AML-193 (cell line): Measurements from ENCODE around the gene TRAF2.

Source experiments
- DNase-seq, 2 experiments: peaks; one replicate each; lab custom pipeline; 2025; lab: John Stamatoyannopoulos, UW

TRAF2 gene

DNA sequence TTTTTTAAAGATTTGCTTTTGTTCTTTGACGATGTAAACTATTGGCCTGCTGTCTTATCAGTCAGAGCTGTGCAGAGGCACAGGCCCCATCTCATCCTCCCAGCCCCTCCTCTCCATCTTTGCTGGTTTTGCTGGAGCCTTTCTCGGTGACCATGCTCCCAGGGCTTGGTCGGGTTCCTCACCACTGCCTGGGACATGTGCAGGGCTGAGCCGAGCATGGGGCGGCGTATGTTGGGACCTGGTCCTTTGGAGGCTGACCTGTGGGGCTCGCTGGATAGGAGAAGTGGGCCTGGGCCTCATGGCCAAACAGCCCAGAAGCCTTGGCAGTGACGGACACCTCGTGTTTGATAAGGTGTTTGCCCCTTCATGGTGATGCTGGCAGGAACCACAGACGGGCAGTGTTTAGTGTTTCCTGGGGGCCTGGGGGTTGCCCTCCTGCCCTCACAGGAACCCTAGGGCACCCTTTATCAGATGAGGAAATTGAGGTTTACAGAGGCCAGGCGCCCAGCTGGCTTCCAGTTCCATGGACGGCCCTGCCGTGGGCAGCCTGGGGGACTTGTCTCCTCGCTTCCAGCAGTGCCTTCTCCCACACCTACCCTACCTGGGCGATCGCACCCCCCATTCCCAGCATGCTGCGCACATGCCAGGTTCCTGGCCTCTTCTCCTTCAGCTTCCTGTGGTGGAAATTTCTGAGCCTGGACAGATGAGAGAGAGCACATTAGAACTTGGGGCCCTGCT, 27.6 kb downstream of the TRAF2 start:
- no peak for DNase-seq

DNA sequence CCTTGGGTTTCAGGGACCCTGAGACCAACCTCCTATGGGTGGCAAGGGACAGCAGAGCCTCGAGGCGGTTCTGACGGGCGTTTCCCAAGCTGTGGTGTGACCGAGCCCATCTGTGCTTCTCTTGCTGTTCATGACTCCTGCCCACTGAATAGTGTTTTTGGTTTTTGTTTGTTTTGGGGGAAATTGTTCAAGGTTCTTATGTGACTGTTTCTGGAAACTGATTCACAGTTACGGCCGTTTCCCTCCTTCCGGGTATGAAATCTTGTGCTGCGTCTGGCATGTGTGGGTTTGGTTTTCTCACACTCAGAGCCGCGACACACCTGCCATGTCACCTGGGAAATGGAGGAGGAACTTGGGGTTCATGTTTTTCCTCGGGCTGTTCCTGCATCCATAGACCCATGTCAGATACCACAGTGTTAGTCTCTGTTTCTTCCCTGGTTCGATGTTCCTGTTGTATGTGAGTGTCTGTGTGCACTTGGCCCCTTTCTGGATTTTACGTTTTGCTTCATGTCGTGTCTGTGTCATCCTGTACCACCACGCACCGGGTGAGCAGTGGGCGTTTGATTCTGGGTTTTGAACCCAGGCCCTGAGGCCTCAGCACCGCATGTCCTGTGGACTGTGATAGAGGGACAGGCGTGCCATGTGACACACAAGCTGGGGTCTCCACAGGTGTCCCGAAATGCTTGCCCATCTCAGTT, 29.5 kb downstream of the TRAF2 start:
- DNase-seq, result no peak

DNA sequence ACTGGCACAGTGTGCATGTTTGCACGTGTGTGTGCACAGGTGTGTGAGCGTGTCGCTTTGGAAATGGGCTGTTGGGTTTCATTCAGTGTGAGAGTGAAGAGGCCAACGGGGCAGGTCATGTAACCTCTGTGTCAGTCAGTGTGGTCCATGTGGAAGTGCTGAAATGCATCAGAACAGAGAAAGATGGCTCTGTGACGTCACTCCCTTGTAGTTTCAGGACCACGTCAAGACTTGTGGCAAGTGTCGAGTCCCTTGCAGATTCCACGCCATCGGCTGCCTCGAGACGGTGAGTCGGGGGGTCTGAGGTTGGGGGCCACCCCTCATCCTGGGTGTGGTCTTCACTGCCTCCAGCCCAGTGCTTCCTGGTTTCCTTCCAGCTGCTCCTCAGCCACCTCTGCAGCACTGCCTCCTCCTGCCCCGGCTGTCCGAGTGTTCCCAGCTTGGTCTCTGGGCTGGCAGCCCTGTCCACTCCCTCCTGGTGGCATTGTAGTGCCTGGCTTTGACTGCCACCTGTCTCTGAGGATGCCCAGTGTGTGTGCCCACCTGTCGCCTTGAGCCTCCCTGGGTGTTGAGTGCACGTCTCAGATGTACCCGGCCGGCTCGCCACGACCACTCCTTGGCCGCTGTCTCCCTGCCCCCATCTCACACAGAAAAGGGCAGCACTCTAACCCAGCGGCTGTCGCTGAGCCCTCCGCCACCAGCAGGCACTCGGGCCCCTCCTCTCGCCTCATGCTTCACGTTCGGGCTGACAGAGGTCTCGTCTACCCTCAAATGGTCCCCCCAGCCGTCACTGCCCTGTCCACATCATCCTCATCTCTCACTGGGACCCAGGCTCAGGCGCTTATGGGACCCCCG, 30.2 kb downstream of the TRAF2 start:
- DNase-seq, result no peak

DNA sequence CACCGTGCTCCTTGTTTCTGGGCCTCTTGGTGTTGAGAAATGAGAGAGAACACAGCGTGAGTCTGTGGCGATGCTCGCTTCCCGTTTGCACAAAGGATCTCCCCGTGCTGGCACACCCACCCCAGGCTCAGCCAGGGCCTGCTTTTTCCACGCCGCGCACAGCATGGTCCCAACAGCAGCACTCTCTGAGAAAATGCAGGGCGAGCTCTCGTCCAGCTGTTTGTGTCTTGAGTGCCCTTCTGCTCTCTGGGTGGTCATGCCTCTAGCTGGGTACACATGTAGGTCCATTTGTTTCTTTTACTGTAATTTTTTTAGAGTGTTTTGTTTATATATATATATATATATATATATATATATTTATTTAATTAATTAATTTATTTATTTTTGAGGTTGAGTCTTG, 31.6 kb downstream of the TRAF2 start:
- DNase-seq, result no peak

DNA sequence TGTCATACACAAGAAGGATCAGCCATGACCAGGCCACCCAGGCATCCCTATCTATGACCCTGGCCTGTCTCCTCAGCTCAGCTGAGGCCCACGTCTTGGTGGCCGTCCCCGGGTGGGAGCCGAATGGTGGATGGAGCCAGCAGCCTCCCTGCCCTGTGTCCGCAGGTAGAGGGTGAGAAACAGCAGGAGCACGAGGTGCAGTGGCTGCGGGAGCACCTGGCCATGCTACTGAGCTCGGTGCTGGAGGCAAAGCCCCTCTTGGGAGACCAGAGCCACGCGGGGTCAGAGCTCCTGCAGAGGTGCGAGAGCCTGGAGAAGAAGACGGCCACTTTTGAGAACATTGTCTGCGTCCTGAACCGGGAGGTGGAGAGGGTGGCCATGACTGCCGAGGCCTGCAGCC, 33.8 kb downstream of the TRAF2 start:
- DNase-seq, result no peak

DNA sequence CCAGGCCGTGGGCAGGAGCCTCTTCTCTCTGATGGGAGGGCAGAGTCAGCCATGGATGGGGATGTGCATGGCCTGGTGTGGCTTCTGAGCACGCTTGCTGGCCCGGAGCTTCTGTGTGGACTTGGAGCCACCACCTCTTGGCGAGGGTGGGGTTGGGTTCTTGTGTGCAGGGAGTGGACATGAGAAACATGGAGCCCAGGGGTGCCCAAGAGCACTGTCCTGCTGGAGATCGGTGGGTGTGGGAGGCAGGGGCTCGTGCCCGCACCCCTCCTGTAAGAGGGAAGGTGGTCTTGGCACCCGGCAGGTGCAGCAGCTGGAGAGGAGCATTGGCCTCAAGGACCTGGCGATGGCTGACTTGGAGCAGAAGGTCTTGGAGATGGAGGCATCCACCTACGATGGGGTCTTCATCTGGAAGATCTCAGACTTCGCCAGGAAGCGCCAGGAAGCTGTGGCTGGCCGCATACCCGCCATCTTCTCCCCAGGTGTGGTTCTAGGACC, 34.5 kb downstream of the TRAF2 start:
- DNase-seq, result no peak

DNA sequence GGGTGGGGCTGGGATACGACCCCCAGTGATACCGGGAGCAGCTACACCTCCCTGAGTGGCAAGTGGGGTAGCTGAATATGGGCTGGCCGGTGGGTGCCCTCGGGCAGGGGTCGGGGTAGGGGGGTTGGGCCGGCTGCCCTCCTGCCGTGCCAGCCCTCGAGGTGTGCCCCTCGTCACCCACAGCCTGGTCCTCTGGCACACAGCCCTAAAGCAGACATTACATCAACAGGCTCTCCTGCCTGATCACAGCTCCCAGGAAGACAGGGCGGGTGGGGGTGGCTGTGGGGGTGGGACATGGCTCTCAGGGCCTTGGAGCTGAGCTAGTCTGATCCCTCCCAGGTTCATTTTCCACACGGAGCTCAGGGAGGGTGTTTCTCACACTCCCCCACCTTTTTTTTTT, 35.0 kb downstream of the TRAF2 start:
- no peak for DNase-seq

DNA sequence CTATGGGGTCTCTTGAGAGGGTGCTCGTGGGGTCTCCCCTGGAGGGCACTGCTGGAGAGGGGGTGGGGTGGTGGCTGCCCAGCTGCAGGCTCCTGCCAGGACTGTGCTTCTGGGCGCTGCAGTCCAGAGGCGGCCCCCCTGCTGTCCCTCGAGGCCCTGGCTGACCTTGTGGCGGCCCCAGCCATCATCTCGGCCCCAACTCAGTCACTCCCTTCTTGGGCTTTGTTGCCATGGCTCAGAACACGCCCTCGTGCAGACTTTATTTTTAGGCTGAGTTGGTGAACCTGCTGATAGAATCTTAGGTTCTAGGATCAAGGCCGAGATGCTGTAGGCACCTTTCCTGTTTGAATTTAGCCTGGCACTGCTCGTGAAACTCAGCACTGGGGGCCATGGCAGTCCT, 35.4 kb downstream of the TRAF2 start:
- DNase-seq, result no peak

DNA sequence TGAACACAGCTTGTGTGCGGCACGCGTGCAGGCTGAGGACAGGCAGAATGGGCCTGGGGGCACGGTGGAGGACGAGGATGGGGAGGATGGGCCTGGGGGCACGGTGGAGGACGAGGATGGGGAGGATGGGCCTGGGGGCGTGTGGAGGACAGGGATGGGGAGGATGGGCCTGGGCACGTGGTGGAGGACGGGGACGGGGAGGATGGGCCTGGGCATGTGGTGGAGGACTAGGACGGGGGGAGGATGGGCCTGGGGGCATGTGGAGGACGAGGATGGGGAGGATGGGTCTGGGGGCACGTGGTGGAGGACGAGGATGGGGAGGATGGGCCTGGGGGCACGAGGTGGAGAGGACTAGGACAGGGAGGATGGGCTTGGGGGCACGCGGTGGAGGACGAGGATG, 36.2 kb downstream of the TRAF2 start:
- no peak for DNase-seq

DNA sequence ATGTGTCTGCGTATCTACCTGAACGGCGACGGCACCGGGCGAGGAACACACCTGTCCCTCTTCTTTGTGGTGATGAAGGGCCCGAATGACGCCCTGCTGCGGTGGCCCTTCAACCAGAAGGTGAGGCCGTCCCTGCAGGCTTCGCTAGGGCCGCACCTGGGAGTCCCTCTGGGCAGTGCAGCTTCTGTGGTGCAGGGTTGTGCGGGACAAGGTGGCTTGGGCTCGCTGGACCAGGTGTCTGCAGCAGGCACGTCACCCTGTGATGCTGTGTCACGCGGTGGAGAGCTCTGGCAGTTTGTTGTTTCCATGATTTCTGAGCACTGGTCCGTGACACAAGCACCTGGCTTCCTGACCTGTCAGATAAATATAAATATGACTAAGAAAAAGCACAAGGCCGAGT, 37.6 kb downstream of the TRAF2 start:
- no peak for DNase-seq

DNA sequence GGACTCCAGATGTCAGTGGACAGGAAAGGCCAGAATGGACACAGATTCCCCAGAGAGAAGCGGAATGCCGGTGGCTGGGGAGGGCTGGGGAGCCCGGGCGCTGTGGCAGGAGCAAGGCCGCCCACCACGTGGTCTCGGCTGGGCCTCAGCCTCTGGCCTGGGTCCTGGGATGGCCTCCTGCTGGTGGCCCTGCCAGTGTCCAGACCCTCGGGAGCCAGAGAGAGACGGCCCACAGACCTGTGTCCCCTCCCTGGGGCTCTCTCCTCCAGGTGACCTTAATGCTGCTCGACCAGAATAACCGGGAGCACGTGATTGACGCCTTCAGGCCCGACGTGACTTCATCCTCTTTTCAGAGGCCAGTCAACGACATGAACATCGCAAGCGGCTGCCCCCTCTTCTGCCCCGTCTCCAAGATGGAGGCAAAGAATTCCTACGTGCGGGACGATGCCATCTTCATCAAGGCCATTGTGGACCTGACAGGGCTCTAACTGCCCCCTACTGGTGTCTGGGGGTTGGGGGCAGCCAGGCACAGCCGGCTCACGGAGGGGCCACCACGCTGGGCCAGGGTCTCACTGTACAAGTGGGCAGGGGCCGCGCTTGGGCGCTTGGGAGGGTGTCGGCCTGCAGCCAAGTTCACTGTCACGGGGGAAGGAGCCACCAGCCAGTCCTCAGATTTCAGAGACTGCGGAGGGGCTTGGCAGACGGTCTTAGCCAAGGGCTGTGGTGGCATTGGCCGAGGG, 39.3 kb downstream of the TRAF2 start:
- no peak for DNase-seq

DNA sequence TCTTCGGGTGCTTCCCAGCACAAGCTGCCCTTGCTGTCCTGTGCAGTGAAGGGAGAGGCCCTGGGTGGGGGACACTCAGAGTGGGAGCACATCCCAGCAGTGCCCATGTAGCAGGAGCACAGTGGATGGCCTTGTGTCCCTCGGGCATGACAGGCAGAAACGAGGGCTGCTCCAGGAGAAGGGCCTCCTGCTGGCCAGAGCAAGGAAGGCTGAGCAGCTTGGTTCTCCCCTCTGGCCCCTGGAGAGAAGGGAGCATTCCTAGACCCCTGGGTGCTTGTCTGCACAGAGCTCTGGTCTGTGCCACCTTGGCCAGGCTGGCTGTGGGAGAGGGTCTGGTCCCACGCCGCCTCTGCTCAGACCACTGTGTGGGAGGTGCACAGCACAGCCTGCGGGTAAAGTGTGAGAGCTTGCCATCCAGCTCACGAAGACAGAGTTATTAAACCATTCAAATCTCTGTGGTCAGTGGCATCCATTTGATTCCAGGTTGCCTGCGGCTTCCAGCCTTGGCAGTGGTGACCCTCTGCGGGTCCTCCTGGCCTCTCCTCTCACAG, 39.9 kb downstream of the TRAF2 start:
- no peak for DNase-seq

DNA sequence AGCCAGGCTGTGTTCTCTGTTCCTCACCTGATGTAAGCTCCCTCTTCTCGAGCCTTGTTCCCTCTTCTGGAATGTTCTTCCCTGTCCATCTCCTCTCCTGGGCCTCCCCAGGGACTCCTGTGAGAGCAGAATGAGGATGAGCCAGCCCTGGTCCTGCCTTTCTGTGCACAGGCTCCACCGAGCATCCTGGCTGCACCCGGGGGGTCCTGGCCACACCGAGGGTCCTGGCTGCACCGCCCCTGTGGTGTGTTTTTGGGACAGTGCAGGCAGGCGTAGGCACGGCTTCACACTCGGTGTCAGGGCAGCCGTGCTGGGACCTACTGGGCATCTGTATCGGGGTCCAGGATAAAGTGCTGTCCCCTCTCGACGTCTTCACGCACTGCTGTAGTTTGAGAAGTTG, 40.4 kb downstream of the TRAF2 start:
- DNase-seq, result no peak

DNA sequence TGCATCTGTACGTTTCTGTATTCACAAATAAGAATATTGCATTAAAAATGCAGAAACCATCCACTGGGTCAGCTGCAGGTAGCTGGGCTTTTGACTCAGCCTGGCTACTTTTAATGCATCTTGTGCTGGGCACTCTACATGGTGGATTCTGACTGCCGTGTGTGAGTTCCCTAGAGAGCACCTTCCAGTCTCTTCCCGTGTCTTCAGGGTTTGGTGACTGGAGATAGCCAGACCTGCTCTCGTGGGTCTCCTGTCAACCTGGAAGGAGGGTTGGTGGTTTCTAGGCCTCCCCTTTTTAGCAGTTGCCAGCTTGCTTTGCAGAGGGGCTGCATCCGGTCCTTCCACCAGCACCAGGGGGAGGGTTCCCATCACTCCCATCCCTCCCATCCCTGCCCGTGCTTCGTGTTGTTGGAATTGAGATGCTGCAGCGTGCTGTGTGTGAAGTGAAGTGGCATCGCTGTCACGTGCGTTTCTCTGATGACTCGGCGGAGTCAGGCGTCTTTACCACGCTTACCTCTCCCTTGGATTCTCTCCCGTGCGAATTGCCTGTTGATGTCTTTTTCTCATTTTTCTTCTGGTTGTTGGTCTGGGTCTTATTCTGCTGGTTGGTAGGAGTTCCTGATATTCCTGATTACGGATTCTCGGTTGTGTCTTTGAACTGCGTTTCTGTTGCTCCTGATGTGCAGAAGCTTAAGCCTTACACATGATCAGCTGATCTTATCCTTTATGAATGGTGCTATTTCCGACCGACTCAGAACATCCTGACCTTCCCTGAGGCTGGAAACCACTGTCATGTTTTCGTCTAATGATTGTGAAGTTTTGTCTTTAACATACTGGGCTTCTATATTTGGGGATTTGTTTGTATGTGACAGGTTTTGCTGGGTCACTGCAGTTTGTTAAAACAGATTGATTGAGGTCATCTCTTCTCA, 41.3 kb downstream of the TRAF2 start:
- no peak for DNase-seq

DNA sequence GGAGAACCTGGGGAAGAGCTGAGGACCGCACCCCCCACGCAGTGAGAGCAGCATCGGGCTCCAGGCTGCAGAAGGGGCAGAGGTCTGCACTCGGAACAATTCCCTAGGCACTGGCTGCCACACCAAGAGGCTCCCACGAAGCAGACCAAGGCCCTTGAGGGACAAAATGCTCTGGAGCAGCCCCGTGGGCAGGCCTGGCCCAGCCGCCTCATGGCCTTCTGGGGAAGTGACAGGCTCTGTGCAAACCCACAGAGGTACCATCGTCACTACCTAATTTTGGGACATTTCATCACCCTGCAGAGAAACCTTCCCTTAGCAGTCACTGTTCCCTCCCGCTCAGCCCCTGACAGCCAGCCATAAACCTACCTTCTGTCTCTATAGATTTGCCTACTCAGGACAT, 42.3 kb downstream of the TRAF2 start:
- DNase-seq, result no peak

DNA sequence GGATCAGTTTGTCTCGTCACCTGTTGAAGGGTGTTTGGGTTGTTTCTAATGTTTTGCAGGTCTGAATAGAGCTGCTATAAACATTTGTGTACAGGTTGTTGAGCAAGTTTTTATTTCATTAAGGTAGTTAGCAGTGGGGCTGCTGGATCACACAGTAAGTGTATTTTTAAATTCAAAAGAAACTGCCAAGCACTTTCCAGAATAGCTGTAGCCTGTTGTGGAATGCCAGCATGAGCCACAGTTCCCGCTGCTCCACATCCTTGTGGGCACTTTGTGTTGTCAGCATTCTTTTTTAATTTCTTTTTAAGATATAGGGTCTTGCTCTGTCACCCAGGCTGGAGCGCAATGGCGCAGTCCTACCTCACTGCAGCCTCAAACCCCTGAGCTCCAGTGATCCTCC, 43.7 kb downstream of the TRAF2 start:
- no peak for DNase-seq

DNA sequence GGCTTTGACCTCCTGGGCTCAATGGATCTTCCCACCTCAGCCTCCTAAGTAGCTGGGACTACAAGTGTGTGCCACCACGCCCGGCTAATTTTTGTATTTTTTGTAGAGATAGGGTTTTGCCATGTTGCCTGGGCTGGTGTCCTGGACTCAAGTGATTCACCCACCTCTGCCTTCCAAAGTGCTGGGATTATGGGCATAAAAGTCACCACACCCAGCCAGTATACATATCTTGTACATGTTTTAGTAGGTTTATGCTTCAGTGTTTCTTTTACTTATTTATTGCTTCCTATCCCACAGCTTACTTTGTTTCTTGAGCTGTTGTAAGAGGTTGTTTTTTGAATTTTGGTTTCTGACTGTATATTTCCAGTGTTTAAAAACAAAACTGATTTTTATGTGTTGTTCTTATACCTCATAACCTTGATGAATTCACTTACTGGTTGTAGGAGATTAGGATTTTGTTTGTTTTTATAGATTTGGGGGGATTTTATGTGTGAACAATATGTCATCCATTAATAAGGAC, 45.4 kb downstream of the TRAF2 start:
- no peak for DNase-seq

DNA sequence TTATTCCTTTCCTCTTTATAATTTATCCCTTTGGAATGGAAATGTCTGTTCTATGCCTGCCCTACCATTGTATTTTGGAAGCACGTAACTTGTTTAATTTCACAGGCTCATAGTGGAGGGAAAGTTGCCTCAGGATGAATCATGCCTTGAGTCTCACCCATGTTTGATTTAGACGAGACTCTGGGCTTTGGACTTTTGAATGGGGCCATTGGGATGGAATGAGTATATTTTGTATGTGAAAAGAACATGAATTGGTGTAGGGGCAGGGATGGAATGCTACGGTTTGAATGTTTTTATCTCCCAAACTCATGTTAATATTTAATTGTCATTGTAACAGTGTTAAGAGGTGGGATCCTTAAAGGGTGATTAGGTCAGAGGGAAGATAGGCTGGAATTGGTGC, 48.0 kb downstream of the TRAF2 start:
- no peak for DNase-seq

DNA sequence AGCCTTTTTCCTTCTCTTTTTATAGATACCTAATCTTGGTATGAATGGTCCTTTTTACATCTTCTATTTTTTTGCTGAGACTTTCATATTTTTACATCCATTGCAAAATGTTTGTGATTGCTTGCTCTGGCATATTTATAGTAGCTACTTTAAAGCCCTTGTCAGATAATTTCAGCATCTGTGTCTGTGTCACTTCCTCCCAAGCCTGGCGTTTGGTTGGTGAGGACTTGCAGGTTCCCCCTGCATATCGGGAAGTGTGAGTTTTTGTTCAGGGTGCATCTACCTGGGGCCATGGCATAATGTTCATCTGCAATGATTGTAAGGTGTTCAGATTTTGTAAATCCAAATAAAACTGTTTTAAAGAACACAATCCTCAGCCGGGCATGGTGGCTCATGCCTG, 49.3 kb downstream of the TRAF2 start:
- DNase-seq, result no peak

DNA sequence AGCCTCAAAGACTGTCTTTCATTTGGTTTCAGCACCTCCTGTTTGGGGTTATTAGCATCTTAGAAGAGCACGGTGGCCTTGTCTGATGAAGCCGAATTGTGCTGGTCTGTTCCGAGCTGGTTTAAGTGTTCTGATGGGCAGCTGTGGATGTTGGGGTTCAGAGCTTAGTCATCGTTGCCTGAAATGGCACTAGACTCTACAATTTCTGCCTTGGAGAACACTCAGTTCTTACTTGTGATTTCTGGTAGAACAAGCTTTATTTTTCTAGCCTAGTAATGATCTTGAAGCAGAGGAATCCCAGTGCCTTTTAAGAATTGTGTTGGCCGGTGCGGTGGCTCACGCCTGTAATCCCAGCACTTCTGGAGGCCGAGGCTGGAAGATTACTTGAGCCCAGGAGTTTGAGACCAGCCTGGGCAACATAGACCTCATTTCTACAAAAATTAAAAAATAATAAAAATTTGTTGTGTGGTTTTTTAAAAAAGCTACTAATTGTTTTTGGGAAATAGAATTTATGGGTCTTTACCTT, 50.4 kb downstream of the TRAF2 start:
- DNase-seq, result no peak
